ENCODE data around the gene JAM2. TPM values are rescaled to one million over a fixed set of nuclear protein-coding genes. Genes with fewer than 3 reads are reported as not detected.
"Not testable (repeated sequence)": the region's sequence is repeated elsewhere in the genome, so short reads cannot be mapped to it uniquely, and the experiment has no call there.

The JAM2 gene
- total RNA-seq, 4 donors from 2014 or later = 24.9 to 59.5 (median 38.2) TPM

DNA sequence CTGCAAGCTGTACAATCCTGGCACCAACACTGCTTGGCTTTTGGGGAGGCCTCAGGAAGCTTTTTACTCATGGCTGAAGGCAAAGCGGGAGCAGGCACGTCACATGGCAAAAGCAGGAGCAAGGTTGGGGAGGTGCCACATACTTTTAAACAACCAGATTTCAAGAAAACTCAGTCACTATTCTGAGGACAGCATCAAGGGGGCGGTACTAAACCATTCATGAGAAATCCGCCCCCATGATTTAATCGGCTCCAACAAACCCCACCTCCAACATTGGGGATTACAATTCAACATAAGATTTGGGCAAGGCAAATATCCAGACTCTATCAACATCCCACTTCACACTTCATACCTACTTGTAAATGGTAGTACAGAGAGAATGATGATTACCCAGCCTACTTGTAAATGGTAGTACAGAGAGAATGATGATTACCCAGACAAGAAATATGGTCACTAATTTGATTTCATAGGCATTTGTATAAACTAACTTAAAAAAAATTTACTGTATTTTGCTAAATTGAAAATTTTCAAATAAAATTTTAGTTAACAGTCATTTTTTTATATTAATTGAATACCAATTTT is 70.7 kb downstream of the JAM2 start:
- no peaks in the 10 kb centered on the region for H3K9me3 ChIP-seq
- H3K4me1 ChIP-seq = peaks cover 0 to 5% (median 0%) of the 10 kb centered on the region in 3 donors
- H3K36me3 ChIP-seq = peaks cover 0 to 73% of the 10 kb centered on the region in 2 donors
- no peak for ATAC-seq
- no peak overlapping the region for H3K27ac ChIP-seq
- no peak overlapping the region for H3K4me3 ChIP-seq
- TF ChIP-seq, protein P1, sequence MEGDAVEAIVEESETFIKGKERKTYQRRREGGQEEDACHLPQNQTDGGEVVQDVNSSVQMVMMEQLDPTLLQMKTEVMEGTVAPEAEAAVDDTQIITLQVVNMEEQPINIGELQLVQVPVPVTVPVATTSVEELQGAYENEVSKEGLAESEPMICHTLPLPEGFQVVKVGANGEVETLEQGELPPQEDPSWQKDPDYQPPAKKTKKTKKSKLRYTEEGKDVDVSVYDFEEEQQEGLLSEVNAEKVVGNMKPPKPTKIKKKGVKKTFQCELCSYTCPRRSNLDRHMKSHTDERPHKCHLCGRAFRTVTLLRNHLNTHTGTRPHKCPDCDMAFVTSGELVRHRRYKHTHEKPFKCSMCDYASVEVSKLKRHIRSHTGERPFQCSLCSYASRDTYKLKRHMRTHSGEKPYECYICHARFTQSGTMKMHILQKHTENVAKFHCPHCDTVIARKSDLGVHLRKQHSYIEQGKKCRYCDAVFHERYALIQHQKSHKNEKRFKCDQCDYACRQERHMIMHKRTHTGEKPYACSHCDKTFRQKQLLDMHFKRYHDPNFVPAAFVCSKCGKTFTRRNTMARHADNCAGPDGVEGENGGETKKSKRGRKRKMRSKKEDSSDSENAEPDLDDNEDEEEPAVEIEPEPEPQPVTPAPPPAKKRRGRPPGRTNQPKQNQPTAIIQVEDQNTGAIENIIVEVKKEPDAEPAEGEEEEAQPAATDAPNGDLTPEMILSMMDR (IDR thresholded peaks at IDR 0.05) = no peak
- TF ChIP-seq EP300 (IDR thresholded peaks at IDR 0.05) (no peak), POLR2A (IDR thresholded peaks at IDR 0.05) (no peak), POLR2AphosphoS5 (IDR thresholded peaks at IDR 0.05) (no peak)
- WGBS, 2 donors (ENCODE audit: low coverage in 1 of 2) = 64 to 77% methylated on average over 3 to 5 of the region's 5 CpGs
- H3K27me3 ChIP-seq = no peaks in the 10 kb centered on the region

DNA sequence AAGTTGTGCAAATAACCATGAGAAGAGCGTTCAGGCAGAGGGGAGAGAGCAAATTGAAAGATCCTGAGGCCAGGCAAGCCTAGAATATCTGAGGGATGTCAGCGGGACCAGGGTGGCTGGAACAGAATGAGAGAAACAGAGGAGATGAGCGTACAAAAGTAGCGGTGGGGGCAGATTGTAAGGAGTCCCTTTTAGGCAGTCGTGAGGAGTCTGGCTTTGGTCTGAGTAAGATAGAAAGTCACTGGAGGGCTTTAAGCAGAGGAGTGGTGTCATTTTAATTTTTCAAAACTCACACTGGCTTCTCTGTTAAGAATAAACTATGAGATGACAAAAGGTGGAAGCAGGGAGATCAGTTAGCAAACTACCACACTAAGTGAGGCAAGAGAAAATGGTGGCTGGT is 71.5 kb downstream of the JAM2 start:
- TF ChIP-seq POLR2AphosphoS5 (IDR thresholded peaks at IDR 0.05) = no peak
- TF ChIP-seq, protein P1 (IDR thresholded peaks at IDR 0.05) = no peak
- TF ChIP-seq EP300 (IDR thresholded peaks at IDR 0.05) = no peak
- TF ChIP-seq POLR2A (IDR thresholded peaks at IDR 0.05) = no peak
- H3K4me1 ChIP-seq = peaks cover 0 to 5% (median 0%) of the 10 kb centered on the region in 3 donors
- H3K36me3 ChIP-seq = peaks cover 0 to 75% of the 10 kb centered on the region in 2 donors
- WGBS, 2 donors (ENCODE audit: low coverage in 1 of 2) = 92 to 100% methylated on average over 3 to 5 of the region's 5 CpGs
- H3K9me3 ChIP-seq = no peaks in the 10 kb centered on the region
- no peak overlapping the region for H3K27ac ChIP-seq
- no peak for ATAC-seq
- no peak overlapping the region for H3K4me3 ChIP-seq
- no peaks in the 10 kb centered on the region for H3K27me3 ChIP-seq

DNA sequence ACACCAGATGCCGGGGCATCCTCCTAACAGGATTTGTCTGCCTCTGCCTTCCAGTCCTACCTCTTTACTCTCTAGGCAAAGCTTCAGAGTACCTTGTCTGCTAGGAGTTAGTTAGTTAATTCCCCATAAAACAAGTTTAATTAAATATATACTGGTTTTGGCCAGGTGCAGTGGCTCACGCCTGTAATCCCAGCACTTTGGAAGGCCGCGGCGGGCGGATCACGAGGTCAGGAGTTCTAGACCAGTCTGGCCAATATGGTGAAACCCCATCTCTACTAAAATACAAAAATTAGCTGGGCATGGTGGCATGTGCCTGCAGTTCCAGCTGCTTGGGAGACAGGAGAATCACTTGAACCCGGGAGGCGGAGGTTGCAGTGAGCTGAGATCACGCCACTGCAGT is 75.0 kb downstream of the JAM2 start:
- not testable (repeated sequence) for H3K27me3 ChIP-seq, H3K27ac ChIP-seq, H3K4me1 ChIP-seq, H3K4me3 ChIP-seq, ATAC-seq, H3K9me3 ChIP-seq
- peaks cover 0 to 67% of the 10 kb centered on the region in 2 donors for H3K36me3 ChIP-seq
- whole genome bisulfite sequencing, 2 donors (ENCODE audit: low coverage in 1 of 2) = 90 to 94% methylated on average over 3 to 5 of the region's 10 CpGs

DNA sequence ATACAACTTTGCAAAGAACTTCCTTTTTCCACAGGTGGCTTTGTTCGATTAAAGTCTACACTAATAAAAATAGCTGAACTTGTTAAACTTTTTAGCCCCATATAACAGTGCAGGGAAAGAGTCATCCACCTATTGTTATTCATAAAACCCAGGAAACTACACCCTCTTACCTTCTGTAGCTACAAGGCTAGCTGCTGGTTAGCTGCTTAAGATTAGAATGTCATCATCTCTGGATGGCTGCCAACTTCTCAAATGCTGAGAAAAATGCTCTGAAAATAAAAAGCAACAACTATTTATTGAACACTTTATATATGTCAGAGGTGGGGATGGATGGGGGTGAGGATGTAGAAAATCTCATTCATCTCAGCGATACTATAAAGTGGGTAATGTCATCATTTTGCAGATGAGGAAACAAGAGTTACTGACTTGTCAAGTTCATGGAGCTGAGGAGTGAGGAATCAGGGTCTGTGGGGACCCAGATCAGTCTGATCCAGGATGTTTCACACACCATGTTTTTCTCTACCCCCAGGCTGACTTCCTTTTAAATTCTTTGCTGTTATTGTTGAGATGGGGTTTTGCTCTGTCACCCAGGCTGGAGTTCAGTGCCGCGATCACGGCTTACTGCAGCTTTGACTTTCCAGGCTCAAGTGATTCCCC is 78.6 kb downstream of the JAM2 start:
- H3K36me3 ChIP-seq = peaks cover 0 to 63% of the 10 kb centered on the region in 2 donors
- no peak overlapping the region for H3K27ac ChIP-seq
- ATAC-seq = no peak
- TF ChIP-seq POLR2AphosphoS5 (IDR thresholded peaks at IDR 0.05) (no peak), EP300 (IDR thresholded peaks at IDR 0.05) (no peak), POLR2A (IDR thresholded peaks at IDR 0.05) (no peak)
- TF ChIP-seq, protein P1 (IDR thresholded peaks at IDR 0.05) = no peak
- 81 to 89% methylated on average over 2 to 4 of the region's 5 CpGs for WGBS, 2 donors (ENCODE audit: low coverage in 1 of 2)
- H3K27me3 ChIP-seq = no peaks in the 10 kb centered on the region
- no peak overlapping the region for H3K4me3 ChIP-seq
- no peaks in the 10 kb centered on the region for H3K9me3 ChIP-seq
- H3K4me1 ChIP-seq = peaks cover 0 to 12% (median 0%) of the 10 kb centered on the region in 3 donors

DNA sequence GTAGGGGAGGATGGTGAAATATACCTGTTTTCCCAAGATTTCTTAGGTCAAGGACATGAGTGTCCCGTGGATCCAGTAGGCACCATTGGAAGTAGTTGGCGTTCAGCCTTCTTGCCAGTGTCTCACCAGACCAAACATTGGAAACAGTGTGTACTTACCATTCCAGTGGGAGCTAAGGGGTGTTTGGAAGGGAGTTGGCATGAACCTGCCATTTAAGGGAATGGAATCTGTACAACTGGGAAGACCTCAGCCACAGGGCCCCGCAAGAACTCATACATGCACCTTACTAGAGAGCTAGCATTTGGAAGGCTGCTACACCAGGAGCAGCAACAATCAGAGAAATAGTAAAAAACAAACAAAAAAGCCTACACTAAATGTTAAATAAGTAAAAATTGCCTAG is 82.9 kb downstream of the JAM2 start:
- peak overlapping the region in 3 of 4 donors; percentile 35 to 50 (median 43) for H3K27ac ChIP-seq
- peaks cover 0 to 30% (median 0%) of the 10 kb centered on the region in 3 donors for H3K4me1 ChIP-seq
- H3K9me3 ChIP-seq = no peaks in the 10 kb centered on the region
- peak; percentile 41 for ATAC-seq
- no peaks in the 10 kb centered on the region for H3K27me3 ChIP-seq
- WGBS, 2 donors (ENCODE audit: low coverage in 1 of 2) = 45 to 80% methylated on average over 2 to 3 of the region's 3 CpGs
- TF ChIP-seq POLR2AphosphoS5 (IDR thresholded peaks at IDR 0.05) (no peak), POLR2A (IDR thresholded peaks at IDR 0.05) (no peak), EP300 (IDR thresholded peaks at IDR 0.05) (no peak)
- TF ChIP-seq, protein P1 (IDR thresholded peaks at IDR 0.05) = no peak
- no peak overlapping the region for H3K4me3 ChIP-seq
- peaks cover 0 to 63% of the 10 kb centered on the region in 2 donors for H3K36me3 ChIP-seq

Measured in gastroesophageal sphincter (tissue), 4 donors.